RCC 7860 (cell line): ENCODE measurements around the gene NLRX1.
A peak's percentile ranks its signal among the peaks of the same experiment; 100 is the strongest.
"Not testable (repeated sequence)": the region's sequence is repeated elsewhere in the genome, so short reads cannot be mapped to it uniquely, and the experiment has no call there.

Experiments
- DNase-seq: peaks from one replicate; pipeline ENCODE4 v3.0.0-alpha.2; 2015; ENCODE audit warnings: low spot score
- FAIRE-seq: peaks from 2 replicates; lab custom pipeline; 2012; peaks lifted over from hg19 to GRCh38; lab: Jason Lieb, UNC

NLRX1 gene

GRCh38 chr11:119181677-119182412 is 13.3 kb downstream of the NLRX1 start:
- DNase-seq (no peak), FAIRE-seq (no peak)

- not testable (repeated sequence) for FAIRE-seq, DNase-seq
Measured at GRCh38 chr11:119184399-119184798, 15.9 kb downstream of the NLRX1 start.

GRCh38 chr11:119185981-119186634 is 17.6 kb downstream of the NLRX1 start:
- no peak for DNase-seq

GRCh38 chr11:119187123-119187892 is 18.8 kb downstream of the NLRX1 start:
- FAIRE-seq (no peak), DNase-seq (no peak)

More at GRCh38 chr11:119185981-119186634, 17.6 kb downstream of the NLRX1 start:
- FAIRE-seq: no peak

- DNase-seq (no peak), FAIRE-seq (no peak)
Measured at GRCh38 chr11:119188067-119188466, 19.5 kb downstream of the NLRX1 start.

- no peak for DNase-seq
- no peak for FAIRE-seq
Measured at GRCh38 chr11:119188887-119189286, 20.4 kb downstream of the NLRX1 start.

GRCh38 chr11:119189393-119189792 is 20.9 kb downstream of the NLRX1 start:
- no peak for FAIRE-seq
- no peak for DNase-seq

- DNase-seq (no peak), FAIRE-seq (no peak)
Measured at GRCh38 chr11:119190531-119190930, 22.0 kb downstream of the NLRX1 start.

- FAIRE-seq, DNase-seq: not testable (repeated sequence)
Measured at GRCh38 chr11:119191265-119191664, 22.7 kb downstream of the NLRX1 start.

GRCh38 chr11:119192111-119192510 is 23.6 kb downstream of the NLRX1 start:
- no peak for FAIRE-seq

GRCh38 chr11:119193001-119193400 is 24.5 kb downstream of the NLRX1 start:
- DNase-seq (no peak), FAIRE-seq (no peak)

More at GRCh38 chr11:119192111-119192510, 23.6 kb downstream of the NLRX1 start:
- DNase-seq: no peak

GRCh38 chr11:119193626-119194025 is 25.1 kb downstream of the NLRX1 start:
- FAIRE-seq: no peak
- DNase-seq: no peak

GRCh38 chr11:119194811-119195440 is 26.4 kb downstream of the NLRX1 start:
- FAIRE-seq (no peak), DNase-seq (no peak)

- DNase-seq: no peak
- no peak for FAIRE-seq
Measured at GRCh38 chr11:119195680-119196079, 27.2 kb downstream of the NLRX1 start.

GRCh38 chr11:119196833-119197483 is 28.4 kb downstream of the NLRX1 start:
- FAIRE-seq (peak; percentile 56), DNase-seq (peak; percentile 63)

GRCh38 chr11:119198925-119199324 is 30.4 kb downstream of the NLRX1 start:
- FAIRE-seq (no peak), DNase-seq (no peak)

GRCh38 chr11:119201236-119201635 is 32.7 kb downstream of the NLRX1 start:
- not testable (repeated sequence) for DNase-seq, FAIRE-seq

- no peak for FAIRE-seq
- DNase-seq: no peak
Measured at GRCh38 chr11:119202554-119202953, 34.0 kb downstream of the NLRX1 start.

GRCh38 chr11:119204066-119204465 is 35.5 kb downstream of the NLRX1 start:
- DNase-seq (no peak), FAIRE-seq (no peak)

- no peak for DNase-seq
- FAIRE-seq: no peak
Measured at GRCh38 chr11:119205080-119205479, 36.6 kb downstream of the NLRX1 start.
